Activated naive CD8-positive, alpha-beta T cell treated with anti-CD3 and anti-CD28 coated beads, Interleukin-2, amount 10 ng/mL, durations not matched to agents 7 days and 5 days (primary cell): ENCODE data around the gene PTPRN2. TPM values are rescaled to one million over a fixed set of nuclear protein-coding genes. Genes with fewer than 3 reads are reported as not detected.

ENCODE experiments used
- ATAC-seq: fragments of 150-1000 bp; cut with Tn5 transposase; one replicate; pipeline ENCODE4 v1.10.0; 2021; ENCODE audit warnings: low read depth, moderate library complexity
- POLR2A ChIA-PET: fragments of 350-600 bp; sonication (Branson Sonifier 250); formaldehyde crosslinking; loops from one replicate; lab custom pipeline; 2021; ENCODE audit warnings: antibody characterized with exemption; lab: Charles Lee
- DNase-seq: peaks from one replicate; pipeline ENCODE4 v3.0.0; 2021
- H3K27ac Mint-ChIP-seq: one replicate; pipeline ENCODE4 v1.8.0; 2022; ENCODE audit warnings: mild to moderate bottlenecking, mixed read lengths
- H3K27me3 Mint-ChIP-seq: one replicate; pipeline ENCODE4 v1.8.0; 2022; ENCODE audit warnings: mild to moderate bottlenecking, moderate library complexity, mixed read lengths
- H3K36me3 Mint-ChIP-seq: one replicate; pipeline ENCODE4 v1.8.0; 2021; ENCODE audit warnings: mild to moderate bottlenecking, mixed read lengths
- H3K4me1 Mint-ChIP-seq: one replicate; pipeline ENCODE4 v1.8.0; 2021; ENCODE audit warnings: mixed read lengths
- H3K4me3 Mint-ChIP-seq: one replicate; pipeline ENCODE4 v1.8.0; 2022; ENCODE audit warnings: mild to moderate bottlenecking, moderate library complexity, mixed read lengths
- H3K9me3 Mint-ChIP-seq: one replicate; pipeline ENCODE4 v1.8.0; 2021; ENCODE audit warnings: mixed read lengths
- total RNA-seq, 2 experiments: library from RNA; stranded (reverse); gene quantifications; one replicate each; pipeline ENCODE4 v1.2.3, GENCODE V29; 2021

Gene PTPRN2
- total RNA-seq, 2 experiments from 2014 or later: 4.5 to 4.9 TPM

- no peaks in the 10 kb centered on the region for H3K27me3 Mint-ChIP-seq
- H3K9me3 Mint-ChIP-seq: no peaks in the 10 kb centered on the region
- no peaks in the 10 kb centered on the region for H3K36me3 Mint-ChIP-seq
- DNase-seq (no peak), ATAC-seq (no peak)
- no peak overlapping the region for H3K4me3 Mint-ChIP-seq
- H3K4me1 Mint-ChIP-seq: no peaks in the 10 kb centered on the region
- POLR2A ChIA-PET: no interaction called here
- H3K27ac Mint-ChIP-seq: no peak overlapping the region
Measured at GRCh38 chr7:158061884-158062656, 525.6 kb downstream of the PTPRN2 start.

DNA sequence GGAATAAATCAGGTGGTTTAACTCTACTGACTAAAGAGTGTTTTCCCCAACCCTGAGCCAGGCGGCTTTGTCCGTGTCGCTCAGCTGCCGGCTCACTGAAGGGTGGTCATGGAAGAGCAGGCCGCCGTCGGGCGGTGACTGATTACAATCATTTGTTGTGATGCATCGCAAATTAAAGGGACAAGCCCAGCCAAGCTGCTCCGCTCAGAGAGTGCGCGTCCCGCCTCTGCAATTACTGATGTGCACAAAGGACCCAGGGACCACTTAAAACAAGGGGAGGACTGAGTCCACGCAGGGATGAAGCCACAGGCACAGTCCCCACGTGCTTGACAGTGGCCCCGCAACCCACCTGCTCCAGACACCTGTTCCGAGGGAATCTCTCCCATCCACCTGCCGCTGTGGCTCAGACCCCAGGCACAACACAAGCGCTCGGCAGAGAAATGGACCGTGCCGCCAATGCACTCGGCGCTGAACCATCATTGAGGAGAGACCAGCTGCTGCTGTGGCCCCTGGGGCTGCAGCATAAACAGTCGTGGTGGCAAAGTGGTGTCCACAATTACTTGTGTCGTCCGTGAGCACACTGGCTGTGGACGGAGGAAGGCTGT is 526.5 kb downstream of the PTPRN2 start:
- Mint-ChIP-seq H3K27ac (no peak overlapping the region), H3K4me1 (no peaks in the 10 kb centered on the region), H3K27me3 (no peaks in the 10 kb centered on the region), H3K36me3 (no peaks in the 10 kb centered on the region), H3K9me3 (no peaks in the 10 kb centered on the region), H3K4me3 (no peak overlapping the region)
- POLR2A ChIA-PET: no interaction called here
- DNase-seq: no peak
- ATAC-seq: no peak

DNA sequence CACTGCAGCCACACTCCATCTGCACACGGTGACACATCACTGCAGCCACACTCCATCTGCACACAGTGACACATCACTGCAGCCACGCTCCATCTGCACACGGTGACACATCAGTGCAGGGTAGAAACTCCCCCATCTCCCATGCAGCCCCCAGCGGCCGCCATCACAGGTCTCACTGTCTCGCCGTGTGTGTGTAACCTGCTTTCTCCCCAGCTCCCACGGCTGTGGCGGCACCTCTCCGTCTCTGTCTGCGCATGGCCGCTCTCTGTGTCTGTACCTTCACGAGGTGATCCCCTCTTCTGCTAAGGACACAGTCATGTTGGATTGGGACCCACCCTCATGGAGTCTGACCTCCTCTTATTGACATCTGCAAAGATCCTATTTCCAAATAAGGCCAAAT is 527.4 kb downstream of the PTPRN2 start:
- ATAC-seq (no peak), DNase-seq (no peak)
- Mint-ChIP-seq H3K27ac (no peak overlapping the region), H3K36me3 (no peaks in the 10 kb centered on the region), H3K4me3 (no peak overlapping the region), H3K27me3 (no peaks in the 10 kb centered on the region), H3K9me3 (no peaks in the 10 kb centered on the region), H3K4me1 (no peaks in the 10 kb centered on the region)
- POLR2A ChIA-PET: no interaction called here

DNA sequence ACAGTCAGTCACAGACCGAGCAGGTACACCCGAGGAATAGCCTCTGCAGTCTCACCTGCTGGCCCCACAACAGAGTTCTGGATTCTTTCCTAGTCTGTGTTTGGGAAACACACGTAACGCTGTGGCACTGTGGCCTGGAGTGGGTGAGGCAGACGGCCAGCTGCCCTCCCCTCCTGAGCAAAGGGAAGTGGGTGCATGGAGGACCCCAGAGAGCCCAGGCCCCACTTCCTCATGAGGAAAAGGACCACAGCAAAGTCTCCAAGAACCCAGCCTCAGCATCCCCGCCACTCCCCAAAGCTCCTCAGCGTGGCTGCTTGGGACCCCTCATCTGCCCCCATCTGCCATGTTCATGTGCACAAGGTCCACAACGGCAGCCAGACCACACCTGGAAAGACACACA is 530.2 kb downstream of the PTPRN2 start:
- ATAC-seq (no peak), DNase-seq (no peak)

GRCh38 chr7:158056761-158057160 is 530.9 kb downstream of the PTPRN2 start:
- no peaks in the 10 kb centered on the region for H3K27me3 Mint-ChIP-seq
- DNase-seq: no peak
- no peaks in the 10 kb centered on the region for H3K4me1 Mint-ChIP-seq
- POLR2A ChIA-PET: no interaction called here
- no peak for ATAC-seq
- no peaks in the 10 kb centered on the region for H3K9me3 Mint-ChIP-seq
- H3K36me3 Mint-ChIP-seq: no peaks in the 10 kb centered on the region
- H3K4me3 Mint-ChIP-seq: no peak overlapping the region
- no peak overlapping the region for H3K27ac Mint-ChIP-seq

More for the DNA sequence above, 530.2 kb downstream of the PTPRN2 start:
- Mint-ChIP-seq H3K4me1 (no peaks in the 10 kb centered on the region), H3K4me3 (no peak overlapping the region), H3K9me3 (no peaks in the 10 kb centered on the region), H3K27ac (no peak overlapping the region), H3K27me3 (no peaks in the 10 kb centered on the region), H3K36me3 (no peaks in the 10 kb centered on the region)
- POLR2A ChIA-PET: no interaction called here

DNA sequence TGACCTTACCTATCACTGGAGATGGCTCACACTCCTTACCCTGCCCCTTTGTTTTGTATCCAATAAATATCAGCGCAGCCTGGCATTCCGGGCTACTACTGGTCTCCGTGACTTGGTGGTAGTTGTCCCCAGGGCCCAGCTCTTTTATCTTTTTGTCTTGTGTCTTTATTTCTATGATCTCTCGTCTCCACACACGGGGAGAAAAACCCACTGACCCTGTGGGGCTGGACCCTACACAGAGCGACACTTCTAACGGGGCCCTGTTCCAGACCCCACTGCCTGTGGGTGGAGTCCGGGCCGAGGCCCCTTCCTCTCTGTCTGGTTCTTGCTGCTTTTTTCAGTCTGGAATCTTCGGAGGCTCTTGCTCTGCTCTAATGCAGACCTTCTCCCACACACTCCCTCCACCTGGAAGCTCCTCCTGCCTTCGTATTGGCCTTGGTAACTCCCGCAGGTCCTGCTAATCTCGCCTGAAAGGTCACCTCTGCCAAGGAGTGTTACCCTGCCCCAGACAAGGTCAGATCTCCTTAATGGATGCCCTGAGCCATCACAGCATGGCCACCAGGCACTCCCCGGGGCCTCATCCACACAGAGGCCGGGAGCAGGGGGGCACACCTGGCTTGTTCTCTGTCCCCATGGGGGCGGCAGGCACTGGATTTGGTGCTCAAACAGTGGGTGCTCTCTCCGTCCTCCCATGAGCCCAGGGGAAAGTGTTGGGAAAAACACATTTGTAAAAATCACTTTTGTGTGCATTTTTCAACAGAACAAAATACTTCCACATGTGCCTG is 531.7 kb downstream of the PTPRN2 start:
- DNase-seq (no peak), ATAC-seq (no peak)
- no peak overlapping the region for H3K4me3 Mint-ChIP-seq
- POLR2A ChIA-PET: no interaction called here
- no peaks in the 10 kb centered on the region for H3K27me3 Mint-ChIP-seq
- H3K36me3 Mint-ChIP-seq: no peaks in the 10 kb centered on the region
- no peak overlapping the region for H3K27ac Mint-ChIP-seq
- no peaks in the 10 kb centered on the region for H3K9me3 Mint-ChIP-seq
- no peaks in the 10 kb centered on the region for H3K4me1 Mint-ChIP-seq

DNA sequence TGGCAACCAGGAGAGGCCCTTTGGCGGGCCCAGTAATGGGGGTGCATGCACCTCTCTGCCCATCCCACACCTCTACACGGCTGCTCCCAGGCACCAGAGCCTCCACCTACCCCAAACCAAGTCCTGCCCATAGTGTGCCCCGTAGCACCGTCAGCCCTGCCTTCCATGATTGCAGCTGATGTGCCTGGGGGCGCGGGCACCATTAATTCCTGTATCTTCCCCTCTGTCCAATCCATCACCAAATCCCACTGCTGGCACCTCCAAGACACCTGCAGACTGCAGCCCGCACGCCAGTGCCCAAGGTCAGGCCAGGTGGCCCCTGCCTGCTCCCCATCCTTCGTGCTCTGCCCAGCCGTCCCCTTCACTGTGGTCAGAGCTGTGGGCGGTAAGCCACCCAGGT is 533.0 kb downstream of the PTPRN2 start:
- DNase-seq (no peak), ATAC-seq (no peak)
- Mint-ChIP-seq H3K27ac (no peak overlapping the region), H3K9me3 (no peaks in the 10 kb centered on the region), H3K4me1 (no peaks in the 10 kb centered on the region), H3K36me3 (no peaks in the 10 kb centered on the region), H3K27me3 (no peaks in the 10 kb centered on the region), H3K4me3 (no peak overlapping the region)
- POLR2A ChIA-PET: no interaction called here

DNA sequence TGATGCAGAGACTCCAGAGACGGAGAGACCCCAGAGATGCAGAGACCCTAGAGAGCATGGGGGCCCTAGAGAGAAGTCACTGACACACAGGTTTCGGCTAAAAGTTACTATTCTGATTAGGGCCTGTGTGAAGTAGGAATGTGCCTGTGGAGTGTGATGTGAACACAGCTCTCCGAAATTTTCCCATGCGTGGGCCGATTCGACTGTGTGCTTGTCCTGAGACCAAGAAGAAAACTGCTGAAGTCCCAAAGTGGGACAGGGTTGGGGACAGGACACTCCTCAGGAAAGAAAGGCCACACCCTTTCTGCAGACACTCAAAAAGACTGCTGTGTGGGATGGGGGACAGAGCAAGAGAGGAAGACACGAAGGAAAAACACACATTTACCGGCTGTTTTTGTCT is 533.5 kb downstream of the PTPRN2 start:
- Mint-ChIP-seq H3K9me3 (no peaks in the 10 kb centered on the region), H3K4me1 (no peaks in the 10 kb centered on the region), H3K36me3 (no peaks in the 10 kb centered on the region), H3K27me3 (no peaks in the 10 kb centered on the region), H3K27ac (no peak overlapping the region), H3K4me3 (no peak overlapping the region)
- no peak for DNase-seq
- POLR2A ChIA-PET: no interaction called here
- no peak for ATAC-seq

DNA sequence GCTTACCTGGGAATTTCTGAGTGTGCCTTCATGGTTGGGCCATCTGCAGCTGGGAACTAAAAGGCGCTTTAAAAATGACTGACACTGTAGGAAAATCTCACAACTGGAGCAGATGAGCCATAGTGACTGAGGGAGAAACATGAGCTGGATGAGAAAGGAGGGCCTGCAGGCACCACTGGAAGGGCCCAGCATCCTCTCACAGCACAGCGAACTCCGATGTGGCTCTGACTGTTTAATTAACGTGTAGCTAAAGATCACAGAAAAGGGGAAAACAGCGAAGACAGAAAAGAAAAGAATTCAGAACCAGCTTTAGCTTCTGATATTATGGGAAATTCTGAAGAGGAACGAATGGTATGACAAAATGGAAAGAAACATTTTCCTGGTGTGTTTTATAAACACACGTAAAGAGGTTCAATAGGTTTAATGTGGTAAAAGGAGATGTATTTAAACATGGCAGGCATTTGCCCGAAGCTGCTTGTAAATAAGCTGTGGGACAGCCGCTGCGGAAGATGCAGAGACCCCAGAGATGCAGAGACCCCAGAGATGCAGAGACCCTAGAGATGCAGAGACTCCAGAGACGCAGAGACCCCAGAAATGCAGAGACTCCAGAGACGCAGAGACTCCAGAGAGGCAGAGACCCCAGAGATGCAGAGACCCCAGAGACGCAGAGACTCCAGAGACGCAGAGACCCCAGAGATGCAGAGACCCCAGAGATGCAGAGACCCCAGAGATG is 534.3 kb downstream of the PTPRN2 start:
- H3K9me3 Mint-ChIP-seq: no peaks in the 10 kb centered on the region
- H3K27ac Mint-ChIP-seq: no peak overlapping the region
- H3K4me3 Mint-ChIP-seq: no peak overlapping the region
- H3K36me3 Mint-ChIP-seq: no peaks in the 10 kb centered on the region
- DNase-seq (no peak), ATAC-seq (no peak)
- H3K4me1 Mint-ChIP-seq: no peaks in the 10 kb centered on the region
- H3K27me3 Mint-ChIP-seq: no peaks in the 10 kb centered on the region
- POLR2A ChIA-PET: no interaction called here

- no peak overlapping the region for H3K27ac Mint-ChIP-seq
- H3K9me3 Mint-ChIP-seq: no peaks in the 10 kb centered on the region
- H3K36me3 Mint-ChIP-seq: no peaks in the 10 kb centered on the region
- H3K4me3 Mint-ChIP-seq: no peak overlapping the region
- no peak for DNase-seq
- POLR2A ChIA-PET: no interaction called here
- ATAC-seq: no peak
- no peaks in the 10 kb centered on the region for H3K4me1 Mint-ChIP-seq
- H3K27me3 Mint-ChIP-seq: no peaks in the 10 kb centered on the region
Measured at GRCh38 chr7:158052381-158053060, 535.1 kb downstream of the PTPRN2 start.

- Mint-ChIP-seq H3K4me3 (no peak overlapping the region), H3K27me3 (no peaks in the 10 kb centered on the region), H3K36me3 (no peaks in the 10 kb centered on the region), H3K9me3 (no peaks in the 10 kb centered on the region), H3K4me1 (no peaks in the 10 kb centered on the region), H3K27ac (no peak overlapping the region)
- ATAC-seq (no peak), DNase-seq (no peak)
- POLR2A ChIA-PET: no interaction called here
Measured at GRCh38 chr7:158051776-158052175, 535.8 kb downstream of the PTPRN2 start.

DNA sequence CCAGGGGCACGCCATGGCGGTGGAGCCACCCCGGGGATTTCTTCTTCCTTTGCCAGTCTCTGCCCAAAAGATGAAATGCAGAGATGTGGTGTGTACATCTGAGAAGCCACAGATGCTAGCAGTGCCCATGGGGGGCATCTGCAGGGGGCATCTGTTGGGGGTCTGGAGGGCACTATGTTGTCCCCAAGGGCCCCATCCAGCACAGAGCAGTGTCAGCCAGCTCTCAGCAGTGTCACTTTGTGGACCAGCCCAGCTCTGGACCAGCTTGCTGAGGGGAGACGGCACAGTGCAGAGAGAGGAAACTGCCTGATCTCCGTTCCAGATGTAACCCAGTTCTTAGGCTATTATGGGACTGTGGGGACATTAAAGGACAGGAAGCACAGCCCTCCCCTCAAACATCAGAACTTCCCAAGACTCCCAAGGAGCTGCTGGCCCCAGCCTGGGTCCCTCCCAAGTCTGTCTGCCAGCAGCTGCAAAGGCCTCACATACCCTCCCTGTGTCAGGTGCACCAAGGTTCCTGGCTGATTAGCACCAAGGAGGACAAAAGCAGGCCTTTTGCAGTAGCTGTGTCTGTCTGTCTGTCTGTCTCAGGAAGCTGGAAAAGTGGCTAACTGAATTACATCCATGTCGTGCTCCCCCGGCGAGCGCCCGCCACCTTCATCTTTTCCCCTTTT is 536.5 kb downstream of the PTPRN2 start:
- Mint-ChIP-seq H3K4me3 (no peak overlapping the region), H3K9me3 (no peaks in the 10 kb centered on the region), H3K4me1 (no peaks in the 10 kb centered on the region), H3K27me3 (no peaks in the 10 kb centered on the region), H3K27ac (no peak overlapping the region), H3K36me3 (no peaks in the 10 kb centered on the region)
- POLR2A ChIA-PET: no interaction called here
- no peak for ATAC-seq
- DNase-seq: no peak
